Ishikawa (cell line): ENCODE data around the gene RNF217.

Experiments used
- CEBPB ChIP-seq: IDR thresholded peaks from 2 replicates; pipeline ENCODE4 v1.6.1; 2012
- CREB1 ChIP-seq: IDR thresholded peaks from 2 replicates; pipeline ENCODE4 v1.6.1; 2012; ENCODE audit warnings: low read depth
- EGR1 ChIP-seq: IDR thresholded peaks from 2 replicates; pipeline ENCODE4 v1.6.1; 2012
- EP300 ChIP-seq: IDR thresholded peaks from 2 replicates; pipeline ENCODE4 v1.6.1; 2012; ENCODE audit warnings: borderline replicate concordance
- FOXM1 ChIP-seq: IDR thresholded peaks from 2 replicates; pipeline ENCODE4 v1.6.1; 2012; ENCODE audit warnings: low read depth, borderline replicate concordance
- MAX ChIP-seq: IDR thresholded peaks from 2 replicates; pipeline ENCODE4 v1.6.1; 2012
- NFIC ChIP-seq: IDR thresholded peaks from 2 replicates; pipeline ENCODE4 v1.6.1; 2012
- RAD21 ChIP-seq: IDR thresholded peaks from 2 replicates; pipeline ENCODE4 v1.6.1; 2012; ENCODE audit warnings: low read depth
- TAF1 ChIP-seq: IDR thresholded peaks from 2 replicates; pipeline ENCODE4 v1.6.1; 2012; ENCODE audit warnings: low read depth, mild to moderate bottlenecking
- TCF12 ChIP-seq: IDR thresholded peaks from 2 replicates; pipeline ENCODE4 v1.6.1; 2012; ENCODE audit warnings: low read depth
- TEAD4 ChIP-seq: IDR thresholded peaks from 2 replicates; pipeline ENCODE4 v1.6.1; 2012
- YY1 ChIP-seq: IDR thresholded peaks from 2 replicates; pipeline ENCODE4 v1.6.1; 2012; ENCODE audit warnings: low read depth
- ZBTB7A ChIP-seq: IDR thresholded peaks from 2 replicates; pipeline ENCODE4 v1.6.1; 2012; ENCODE audit warnings: low read depth
- TF ChIP-seq, protein P1 (sequence below): IDR thresholded peaks from 2 replicates; pipeline ENCODE4 v1.6.1; 2012
- TF ChIP-seq, protein P2 (sequence below): IDR thresholded peaks from 2 replicates; pipeline ENCODE4 v1.6.1; 2012; ENCODE audit warnings: low read depth, mild to moderate bottlenecking

RNF217 gene

DNA sequence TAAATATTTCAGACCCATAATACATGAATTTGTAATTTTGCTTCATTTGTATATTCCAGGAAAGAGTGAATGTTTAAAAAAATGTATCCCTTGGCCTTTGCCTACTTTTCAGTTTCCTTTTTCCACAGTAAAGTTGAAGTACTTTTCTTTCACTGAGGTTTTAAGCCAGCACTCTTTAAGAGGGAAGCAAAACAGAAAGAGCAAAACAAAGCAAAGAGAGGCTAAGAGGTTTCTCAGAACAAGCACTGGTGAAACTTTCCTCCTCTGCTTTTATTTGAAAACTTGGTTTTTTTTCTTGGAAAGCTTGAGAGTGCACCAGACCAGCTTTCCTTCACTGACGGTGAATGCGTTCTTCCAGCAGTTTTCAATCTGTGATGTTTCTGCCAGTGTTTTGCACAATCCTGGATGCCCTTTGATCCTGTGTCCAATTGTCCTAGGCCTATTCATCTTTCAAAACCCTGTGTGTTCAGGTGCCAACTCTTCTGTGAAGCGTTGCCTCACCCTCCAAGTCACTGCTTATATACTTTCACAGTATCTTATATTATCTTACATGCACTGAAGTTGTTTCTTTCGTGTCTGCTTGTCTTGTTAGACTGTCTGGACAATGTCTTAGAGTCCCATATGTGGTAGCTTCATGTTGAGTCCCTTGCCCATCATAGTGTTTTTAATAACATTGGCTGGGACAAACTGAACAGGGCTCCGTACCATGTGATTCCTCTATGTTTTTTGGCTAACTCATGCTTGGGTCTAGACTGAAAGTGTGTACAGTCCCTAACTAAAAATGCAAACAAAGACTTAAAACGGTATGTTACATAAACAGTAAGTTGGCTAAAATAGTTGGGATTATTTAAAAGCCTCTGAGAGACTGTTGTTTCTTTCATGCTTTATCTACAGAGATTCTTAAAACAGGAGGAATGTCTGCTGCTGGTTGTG lies 1.9 kb downstream of the RNF217 start:
- TF ChIP-seq TEAD4 (no peak), ZBTB7A (no peak), CREB1 (no peak), NFIC (no peak), CEBPB (no peak), YY1 (no peak), FOXM1 (no peak), EP300 (no peak), EGR1 (no peak), TAF1 (no peak), TCF12 (no peak)
- TF ChIP-seq, protein P1, sequence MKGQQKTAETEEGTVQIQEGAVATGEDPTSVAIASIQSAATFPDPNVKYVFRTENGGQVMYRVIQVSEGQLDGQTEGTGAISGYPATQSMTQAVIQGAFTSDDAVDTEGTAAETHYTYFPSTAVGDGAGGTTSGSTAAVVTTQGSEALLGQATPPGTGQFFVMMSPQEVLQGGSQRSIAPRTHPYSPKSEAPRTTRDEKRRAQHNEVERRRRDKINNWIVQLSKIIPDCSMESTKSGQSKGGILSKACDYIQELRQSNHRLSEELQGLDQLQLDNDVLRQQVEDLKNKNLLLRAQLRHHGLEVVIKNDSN: no peak
- TF ChIP-seq, protein P2, sequence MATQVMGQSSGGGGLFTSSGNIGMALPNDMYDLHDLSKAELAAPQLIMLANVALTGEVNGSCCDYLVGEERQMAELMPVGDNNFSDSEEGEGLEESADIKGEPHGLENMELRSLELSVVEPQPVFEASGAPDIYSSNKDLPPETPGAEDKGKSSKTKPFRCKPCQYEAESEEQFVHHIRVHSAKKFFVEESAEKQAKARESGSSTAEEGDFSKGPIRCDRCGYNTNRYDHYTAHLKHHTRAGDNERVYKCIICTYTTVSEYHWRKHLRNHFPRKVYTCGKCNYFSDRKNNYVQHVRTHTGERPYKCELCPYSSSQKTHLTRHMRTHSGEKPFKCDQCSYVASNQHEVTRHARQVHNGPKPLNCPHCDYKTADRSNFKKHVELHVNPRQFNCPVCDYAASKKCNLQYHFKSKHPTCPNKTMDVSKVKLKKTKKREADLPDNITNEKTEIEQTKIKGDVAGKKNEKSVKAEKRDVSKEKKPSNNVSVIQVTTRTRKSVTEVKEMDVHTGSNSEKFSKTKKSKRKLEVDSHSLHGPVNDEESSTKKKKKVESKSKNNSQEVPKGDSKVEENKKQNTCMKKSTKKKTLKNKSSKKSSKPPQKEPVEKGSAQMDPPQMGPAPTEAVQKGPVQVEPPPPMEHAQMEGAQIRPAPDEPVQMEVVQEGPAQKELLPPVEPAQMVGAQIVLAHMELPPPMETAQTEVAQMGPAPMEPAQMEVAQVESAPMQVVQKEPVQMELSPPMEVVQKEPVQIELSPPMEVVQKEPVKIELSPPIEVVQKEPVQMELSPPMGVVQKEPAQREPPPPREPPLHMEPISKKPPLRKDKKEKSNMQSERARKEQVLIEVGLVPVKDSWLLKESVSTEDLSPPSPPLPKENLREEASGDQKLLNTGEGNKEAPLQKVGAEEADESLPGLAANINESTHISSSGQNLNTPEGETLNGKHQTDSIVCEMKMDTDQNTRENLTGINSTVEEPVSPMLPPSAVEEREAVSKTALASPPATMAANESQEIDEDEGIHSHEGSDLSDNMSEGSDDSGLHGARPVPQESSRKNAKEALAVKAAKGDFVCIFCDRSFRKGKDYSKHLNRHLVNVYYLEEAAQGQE: no peak

DNA sequence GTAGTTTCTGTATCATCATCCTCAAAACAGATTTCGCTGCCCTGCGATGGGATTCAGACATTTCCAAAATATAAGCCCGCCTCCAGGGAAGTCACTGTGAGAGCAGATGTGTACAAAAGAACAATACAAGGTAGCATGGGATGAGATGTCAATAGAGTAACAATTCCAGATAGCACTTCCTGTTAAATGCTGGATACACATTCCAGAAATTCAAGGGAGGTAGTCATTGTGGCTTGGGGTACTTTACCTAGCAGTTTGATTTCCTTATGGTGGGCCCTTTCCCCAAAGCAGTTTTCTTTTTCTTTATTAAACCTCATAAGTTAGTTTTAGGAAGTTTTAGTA lies 2.5 kb downstream of the RNF217 start:
- TF ChIP-seq MAX: no peak
- TF ChIP-seq ZBTB7A: no peak
- TF ChIP-seq TAF1: no peak
- no peak for TF ChIP-seq FOXM1
- TF ChIP-seq TEAD4: no peak
- TF ChIP-seq EGR1: no peak
- no peak for TF ChIP-seq NFIC

DNA sequence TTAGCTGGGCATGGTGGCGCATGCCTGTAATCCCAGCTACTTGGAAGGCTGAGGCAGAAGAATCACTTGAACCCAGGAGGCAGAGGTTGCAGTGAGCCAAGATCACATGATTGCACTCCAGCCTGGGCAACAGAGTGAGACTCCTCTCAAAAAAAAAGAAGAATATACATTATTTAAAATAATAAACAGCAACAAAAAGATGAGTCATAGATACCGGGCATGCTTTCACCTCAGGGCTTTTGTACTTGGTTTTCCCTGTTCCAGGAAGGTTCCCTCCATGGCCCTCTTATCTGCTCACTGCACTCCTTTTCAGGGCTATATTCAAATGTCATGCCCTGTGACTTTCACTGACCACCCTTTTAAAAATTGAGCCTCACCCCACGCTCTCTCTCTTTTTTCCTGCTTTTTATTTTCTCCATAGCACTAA lies 3.2 kb downstream of the RNF217 start:
- TF ChIP-seq, protein P1: 0 out of 2 replicates have a peak, but pooled peaks have one; percentile 9

DNA sequence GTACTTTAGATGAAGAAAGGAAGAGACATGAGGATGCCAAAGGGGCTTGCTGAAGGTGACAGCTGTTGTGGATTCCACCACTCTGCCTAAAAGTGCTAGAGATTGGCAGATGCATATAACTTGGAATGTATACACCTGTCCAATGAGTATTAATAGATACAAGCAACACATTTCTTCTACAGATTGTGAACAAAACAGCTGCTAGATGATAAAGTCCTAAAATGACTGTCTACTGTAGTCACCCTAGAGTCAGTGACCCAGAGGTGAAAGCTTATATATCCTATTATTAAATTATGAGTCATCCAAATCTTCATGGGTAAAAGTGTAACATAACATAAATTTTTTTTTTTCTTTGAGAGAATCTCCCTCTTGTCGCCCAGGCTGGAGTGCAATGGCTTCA lies 5.2 kb downstream of the RNF217 start:
- TF ChIP-seq TEAD4 (no peak), YY1 (no peak), ZBTB7A (no peak), CREB1 (no peak), TAF1 (no peak), EP300 (no peak), FOXM1 (no peak), EGR1 (no peak), CEBPB (no peak), MAX (no peak)
- TF ChIP-seq, protein P1: no peak

DNA sequence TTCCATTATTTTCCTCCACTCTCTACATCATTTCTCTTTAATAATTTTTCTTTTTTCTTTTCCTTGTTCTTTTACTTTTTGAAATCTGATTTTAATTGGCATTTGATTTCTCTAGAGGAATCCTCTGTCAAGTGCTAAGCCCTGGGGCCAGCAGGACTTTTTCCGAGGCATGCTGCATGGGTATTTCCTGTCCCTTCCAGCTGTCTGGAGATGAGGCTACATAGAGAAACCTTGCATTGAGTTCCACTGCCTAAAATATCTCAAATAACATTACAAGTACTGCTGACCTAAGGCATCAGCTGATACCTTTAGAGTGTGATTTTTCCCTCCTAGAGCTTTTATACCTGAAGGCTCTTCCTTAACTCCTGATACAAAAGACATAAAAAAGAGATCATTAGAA lies 6.2 kb downstream of the RNF217 start:
- TF ChIP-seq TAF1 (no peak), CREB1 (no peak), ZBTB7A (no peak), MAX (no peak), RAD21 (no peak)
- TF ChIP-seq, protein P2: no peak

- TF ChIP-seq NFIC (no peak), FOXM1 (no peak), TEAD4 (no peak), YY1 (no peak), ZBTB7A (no peak), RAD21 (no peak), EGR1 (no peak), CREB1 (no peak), EP300 (no peak), TAF1 (no peak), TCF12 (no peak), CEBPB (no peak), MAX (no peak)
- TF ChIP-seq, protein P1: no peak
- TF ChIP-seq, protein P2: no peak
Observed at GRCh38 chr6:124970243-124970642, 8.0 kb downstream of the RNF217 start.
